Suprapubic skin (tissue), 4 donors: ENCODE measurements around the gene MAT2B. TPM values are rescaled to one million over a fixed set of nuclear protein-coding genes. Genes with fewer than 3 reads are reported as not detected.

Source experiments
- DNase-seq, 2 donors: peaks; one replicate each; pipeline ENCODE4 v3.0.0-alpha.2; 2019; ENCODE audit warnings: low spot score in 2 of 2
- H3K27ac ChIP-seq: fragments of 200-600 bp; sonication (generic); one replicate; pipeline ENCODE4 v1.5.1; 2019
- H3K27me3 ChIP-seq: fragments of 200-600 bp; sonication (generic); one replicate; pipeline ENCODE4 v1.5.1; 2019
- H3K36me3 ChIP-seq: fragments of 200-600 bp; sonication (generic); one replicate; pipeline ENCODE4 v1.5.1; 2019
- H3K4me1 ChIP-seq: fragments of 200-600 bp; sonication (generic); one replicate; pipeline ENCODE4 v1.5.1; 2019
- H3K4me3 ChIP-seq: fragments of 200-600 bp; sonication (generic); one replicate; pipeline ENCODE4 v1.5.1; 2019; ENCODE audit warnings: mild to moderate bottlenecking
- H3K9me3 ChIP-seq: fragments of 200-600 bp; sonication (generic); one replicate; pipeline ENCODE4 v1.5.1; 2019
- CTCF ChIP-seq, 2 donors: fragments of 200-600 bp in 1 of 2; fragments of 450-650 bp in 1 of 2; sonication (generic) in 1 of 2; IDR thresholded peaks; one replicate each; pipeline ENCODE4 v1.5.1; 2016 to 2019; ENCODE audit warnings: antibody characterized with exemption in 2 of 2, mild to moderate bottlenecking in 1 of 2, moderate library complexity in 1 of 2
- EP300 ChIP-seq: sonication (generic); formaldehyde crosslinking; IDR thresholded peaks from one replicate; pipeline ENCODE4 v1.6.1; 2017; ENCODE audit warnings: antibody characterized with exemption
- POLR2A ChIP-seq, 2 donors: fragments of 450-650 bp; IDR thresholded peaks; one replicate each; pipeline ENCODE4 v1.6.1; 2017; ENCODE audit warnings: antibody characterized with exemption in 2 of 2, mild to moderate bottlenecking in 2 of 2, moderate library complexity in 2 of 2
- POLR2AphosphoS5 ChIP-seq, 3 donors: sonication (generic); formaldehyde crosslinking; IDR thresholded peaks; one replicate each; pipeline ENCODE4 v1.6.1; 2017; ENCODE audit warnings: antibody characterized with exemption in 3 of 3
- WGBS: methylation state at CpG from one replicate; pipeline ENCODE4 v1.1.5; 2018; 5-methylcytosine and 5-hydroxymethylcytosine counted together
- total RNA-seq, 4 donors: library from RNA; depleted of rRNA; stranded (reverse); fragments of >200 nt; gene quantifications; one replicate each; pipeline ENCODE4 v1.1.0, GENCODE V29; 2016

The MAT2B gene
- total RNA-seq, 4 donors from 2014 or later, result 30.1 to 42.6 (median 33.9) TPM

GRCh38 chr5:163552536-163552935 lies 47.1 kb downstream of the MAT2B start:
- Histone ChIP-seq H3K36me3 (no peaks in the 10 kb centered on the region), H3K9me3 (no peaks in the 10 kb centered on the region), H3K27ac (no peak overlapping the region), H3K27me3 (no peaks in the 10 kb centered on the region), H3K4me3 (no peak overlapping the region), H3K4me1 (no peaks in the 10 kb centered on the region)
- no peak for DNase-seq
- 98% methylated on average over 1 of the region's 1 CpG for WGBS
- TF ChIP-seq CTCF (IDR thresholded peaks at IDR 0.05) (no peak), POLR2A (IDR thresholded peaks at IDR 0.05) (no peak)

GRCh38 chr5:163561339-163561738 lies 55.9 kb downstream of the MAT2B start:
- no peak overlapping the region for H3K4me3 ChIP-seq
- 81% methylated on average over 5 of the region's 5 CpGs for WGBS
- H3K36me3 ChIP-seq, result no peaks in the 10 kb centered on the region
- H3K9me3 ChIP-seq, result no peaks in the 10 kb centered on the region
- H3K27ac ChIP-seq, result no peak overlapping the region
- H3K27me3 ChIP-seq, result peaks cover 14% of the 10 kb centered on the region
- DNase-seq, result no peak
- no peak for TF ChIP-seq CTCF (IDR thresholded peaks at IDR 0.05)
- no peak for TF ChIP-seq EP300
- TF ChIP-seq POLR2A (IDR thresholded peaks at IDR 0.05), result no peak
- no peak for TF ChIP-seq POLR2AphosphoS5 (IDR thresholded peaks at IDR 0.05)
- peaks cover 17% of the 10 kb centered on the region for H3K4me1 ChIP-seq

- no peak overlapping the region for H3K27ac ChIP-seq
- 52% methylated on average over 3 of the region's 3 CpGs for WGBS
- no peaks in the 10 kb centered on the region for H3K36me3 ChIP-seq
- H3K4me3 ChIP-seq, result no peak overlapping the region
- no peaks in the 10 kb centered on the region for H3K9me3 ChIP-seq
- peaks cover 18% of the 10 kb centered on the region for H3K4me1 ChIP-seq
- TF ChIP-seq CTCF (IDR thresholded peaks at IDR 0.05) (no peak), EP300 (no peak), POLR2A (IDR thresholded peaks at IDR 0.05) (no peak), POLR2AphosphoS5 (IDR thresholded peaks at IDR 0.05) (no peak)
- peaks cover 14% of the 10 kb centered on the region for H3K27me3 ChIP-seq
- DNase-seq, result no peak
These were observed 56.7 kb downstream of the MAT2B start for GRCh38 chr5:163562071-163562470.

- no peak overlapping the region for H3K27ac ChIP-seq
- no peaks in the 10 kb centered on the region for H3K9me3 ChIP-seq
- no peak for TF ChIP-seq POLR2A (IDR thresholded peaks at IDR 0.05)
- TF ChIP-seq POLR2AphosphoS5 (IDR thresholded peaks at IDR 0.05), result no peak
- no peak for TF ChIP-seq EP300
- no peak for TF ChIP-seq CTCF (IDR thresholded peaks at IDR 0.05)
- H3K4me1 ChIP-seq, result peaks cover 18% of the 10 kb centered on the region
- peaks cover 17% of the 10 kb centered on the region for H3K27me3 ChIP-seq
- H3K4me3 ChIP-seq, result no peak overlapping the region
- no peaks in the 10 kb centered on the region for H3K36me3 ChIP-seq
- no peak for DNase-seq
- no CpG with 5 or more reads among the region's 1 CpG for WGBS
These were observed 57.7 kb downstream of the MAT2B start for GRCh38 chr5:163563112-163563511.

GRCh38 chr5:163563880-163564279 lies 58.5 kb downstream of the MAT2B start:
- TF ChIP-seq CTCF (IDR thresholded peaks at IDR 0.05) (no peak), EP300 (no peak), POLR2AphosphoS5 (IDR thresholded peaks at IDR 0.05) (no peak), POLR2A (IDR thresholded peaks at IDR 0.05) (no peak)
- DNase-seq, result no peak
- Histone ChIP-seq H3K27me3 (peaks cover 21% of the 10 kb centered on the region), H3K9me3 (no peaks in the 10 kb centered on the region), H3K4me3 (no peak overlapping the region), H3K36me3 (no peaks in the 10 kb centered on the region), H3K4me1 (peaks cover 18% of the 10 kb centered on the region), H3K27ac (no peak overlapping the region)
- 74% methylated on average over 3 of the region's 3 CpGs for WGBS
